ENCODE measurements around the gene FNDC3B.

- no peak for TF ChIP-seq POLR2A (IDR thresholded peaks at IDR 0.05)
- TF ChIP-seq CTCF (IDR thresholded peaks at IDR 0.05 in 8 of 11, conservative IDR thresholded peaks at IDR 0.05 in 3 of 11), result no peak
- TF ChIP-seq POLR2AphosphoS5 (IDR thresholded peaks at IDR 0.05), result no peak
Observed at GRCh38 chr3:172356427-172356826, 317.0 kb downstream of the FNDC3B start.
